ENCODE results near the gene ZNF274.
"Not testable (repeated sequence)": the region's sequence is repeated elsewhere in the genome, so short reads cannot be mapped to it uniquely, and the experiment has no call there.

ZNF274 gene

DNA sequence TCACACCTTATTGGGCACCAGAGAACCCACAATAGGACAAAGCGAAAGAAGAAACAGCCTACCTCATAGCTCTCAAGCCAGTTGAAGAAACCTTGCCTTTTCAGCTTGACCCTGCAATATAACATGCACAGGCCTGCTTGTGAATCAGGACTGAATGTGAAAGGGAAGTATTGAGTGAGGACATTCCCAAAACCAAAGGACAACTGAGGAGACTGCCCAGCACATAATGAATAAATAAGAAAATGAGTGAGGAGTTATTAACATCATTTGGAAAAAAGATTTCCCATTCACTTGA lies 30.2 kb downstream of the ZNF274 start:
- no peak for DNase-seq

DNA sequence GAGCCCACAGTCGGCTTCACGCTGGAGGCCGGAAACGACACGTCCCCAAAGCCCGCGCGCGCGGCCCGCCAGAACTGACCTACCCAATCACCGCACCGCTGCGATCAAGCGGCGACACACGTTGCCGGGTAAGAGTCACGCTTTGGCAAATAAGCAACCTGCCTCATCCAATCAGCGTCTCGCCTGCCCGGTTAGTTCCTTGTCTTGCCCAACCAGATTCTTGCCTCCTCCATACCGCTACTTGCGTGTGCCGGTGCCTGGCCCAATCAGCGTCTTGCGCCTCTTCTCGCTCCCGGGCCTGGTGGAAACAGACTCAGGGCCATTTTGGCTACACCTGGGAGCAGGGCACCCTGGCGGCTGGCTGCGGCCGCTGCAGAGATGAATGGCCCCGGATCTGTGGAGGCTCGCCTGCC lies 34.2 kb downstream of the ZNF274 start:
- DNase-seq, result no peak

DNA sequence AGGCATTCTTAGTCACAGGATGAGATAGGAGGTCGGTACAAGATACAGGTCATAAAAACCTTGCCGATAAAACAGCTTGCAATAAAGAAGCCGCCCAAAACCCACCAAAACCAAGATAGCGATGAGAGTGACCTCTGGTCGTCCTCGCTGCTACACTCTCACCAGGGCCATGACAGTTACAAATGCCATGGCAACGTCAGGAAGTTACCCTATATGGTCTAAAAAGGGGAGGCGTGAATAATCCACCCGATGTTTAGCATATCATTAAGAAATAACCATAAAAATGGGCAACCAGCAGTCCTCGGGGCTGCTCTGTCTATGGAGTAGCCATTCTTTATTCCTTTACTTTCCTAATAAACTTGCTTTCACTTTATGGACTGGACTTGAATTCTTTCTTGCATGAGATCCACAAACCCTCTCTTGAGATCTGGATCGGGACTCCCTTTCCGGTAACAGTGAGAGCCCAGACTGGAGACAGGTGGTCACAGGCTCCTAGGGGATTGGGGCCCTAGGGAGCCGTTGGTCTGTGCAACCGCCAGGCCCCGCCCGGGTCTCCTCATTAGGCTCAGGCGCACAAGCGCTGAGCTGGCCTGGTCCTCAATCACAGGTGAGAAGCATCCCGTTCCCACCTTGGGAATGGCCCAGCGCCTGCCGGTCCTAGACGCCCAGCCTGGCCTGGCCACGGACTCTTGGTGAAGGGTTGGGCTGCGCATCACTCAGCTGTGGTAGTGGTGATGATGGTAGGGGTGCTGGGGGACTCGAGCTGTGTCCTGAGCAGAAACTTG lies 34.9 kb downstream of the ZNF274 start:
- DNase-seq, result no peak

DNA sequence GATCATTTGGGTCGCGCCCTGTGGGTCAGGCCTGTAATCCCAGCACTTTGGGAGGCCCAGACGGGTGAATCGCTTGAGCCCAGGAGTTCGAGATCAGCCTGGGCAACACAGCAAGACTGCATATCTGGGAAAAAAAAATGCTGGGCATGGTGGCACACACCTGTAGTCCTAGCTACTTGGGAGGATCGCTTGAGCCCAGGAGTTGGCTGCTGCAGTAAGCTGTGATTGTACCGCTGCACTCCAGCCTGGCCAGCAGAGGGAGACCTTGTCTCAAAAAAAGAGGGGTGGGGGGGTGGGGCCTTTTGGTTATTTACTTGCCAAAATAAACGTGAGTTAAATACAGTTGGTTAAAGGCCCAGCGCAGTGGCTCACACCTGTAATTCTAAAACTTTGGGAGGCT lies 36.0 kb downstream of the ZNF274 start:
- DNase-seq, result no peak

DNA sequence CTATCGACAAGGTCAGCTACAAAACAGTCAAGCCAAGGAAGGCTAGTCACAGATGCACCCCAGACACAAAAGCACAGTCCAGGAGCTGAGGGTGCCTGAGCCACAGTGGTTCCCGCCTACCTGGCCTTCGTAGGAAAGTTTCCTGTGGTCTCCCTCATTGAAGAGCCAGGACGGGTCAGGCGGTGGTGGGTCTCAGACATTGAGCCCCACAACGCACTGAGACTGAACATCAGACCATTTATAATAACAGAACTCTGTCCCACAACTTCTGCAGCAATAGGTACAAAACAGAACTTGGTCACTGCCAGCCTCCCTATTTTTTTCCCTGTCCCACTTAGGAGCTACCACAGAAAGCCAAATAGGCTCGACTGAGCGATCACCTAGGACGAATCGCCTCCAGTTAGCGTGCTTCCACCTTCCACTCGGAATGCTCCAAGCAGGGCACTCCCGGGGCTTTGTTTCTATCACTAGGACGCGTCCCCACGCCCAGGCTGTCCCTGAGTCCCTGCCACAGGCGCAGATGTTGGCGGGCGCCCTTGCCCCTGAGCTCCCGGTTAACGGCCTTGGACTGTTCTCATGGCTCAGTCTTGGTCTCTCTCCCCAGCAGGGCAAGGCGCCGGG lies 45.2 kb downstream of the ZNF274 start:
- no peak for DNase-seq

DNA sequence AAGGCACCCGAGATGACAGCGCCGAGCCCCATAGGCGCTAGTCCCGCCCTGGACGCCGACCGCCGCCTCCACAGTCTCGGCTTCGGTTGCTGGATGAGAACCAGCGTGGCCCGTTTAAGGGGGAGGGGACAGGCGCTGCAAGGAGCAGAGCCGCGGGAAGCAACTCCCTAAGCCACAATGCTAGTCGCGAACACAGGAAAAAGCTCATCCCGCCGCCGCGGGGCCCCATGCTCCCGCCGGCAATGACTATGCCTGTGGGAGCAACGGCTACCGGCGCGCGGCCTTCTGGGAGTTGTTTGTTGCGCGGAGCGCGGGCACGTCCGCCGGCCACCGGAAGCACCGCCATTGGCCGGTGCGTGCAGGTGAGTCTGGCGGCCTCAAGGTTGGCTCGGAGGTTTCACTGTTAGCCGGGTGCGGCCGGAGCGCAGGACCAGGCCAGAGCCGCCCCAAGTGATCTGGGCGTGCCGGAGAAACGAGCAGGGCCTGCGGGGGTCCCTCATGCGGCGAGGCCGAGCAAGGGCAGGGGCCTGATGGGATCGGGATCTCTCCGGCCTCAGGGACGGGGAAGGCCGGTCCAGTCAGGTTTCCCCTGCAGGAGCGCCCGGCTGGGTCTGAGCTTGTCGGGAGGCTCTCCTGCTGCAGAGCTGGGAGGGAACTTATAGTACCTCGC lies 45.9 kb downstream of the ZNF274 start, which contains the start of gene ZNF544:
TSS of gene ZNF544 (plus strand) at position 330 of the 670 bp plus-strand sequence. CDS start 15,110 bp downstream, outside the sequence.
- DNase-seq, result peak; percentile 46

DNA sequence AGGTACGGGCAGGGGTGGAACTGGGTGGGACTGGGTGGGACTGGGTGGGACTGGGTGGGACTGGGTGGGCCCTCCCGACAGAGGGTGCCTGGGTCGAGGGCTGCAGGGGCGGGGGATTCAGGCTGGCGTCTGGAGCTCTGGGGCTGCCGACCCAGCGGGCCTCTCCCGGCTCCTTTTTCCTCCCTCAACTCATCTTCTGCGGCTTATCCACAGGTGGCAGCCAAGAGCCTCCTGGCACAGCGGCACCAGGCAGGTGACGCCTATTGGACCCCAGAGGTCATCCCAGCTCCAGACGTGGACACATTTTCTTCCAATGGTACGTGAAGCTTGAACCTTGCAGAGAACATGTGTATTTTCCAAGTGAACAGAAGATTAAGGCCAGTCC lies 46.4 kb downstream of the ZNF274 start:
- no peak for DNase-seq

DNA sequence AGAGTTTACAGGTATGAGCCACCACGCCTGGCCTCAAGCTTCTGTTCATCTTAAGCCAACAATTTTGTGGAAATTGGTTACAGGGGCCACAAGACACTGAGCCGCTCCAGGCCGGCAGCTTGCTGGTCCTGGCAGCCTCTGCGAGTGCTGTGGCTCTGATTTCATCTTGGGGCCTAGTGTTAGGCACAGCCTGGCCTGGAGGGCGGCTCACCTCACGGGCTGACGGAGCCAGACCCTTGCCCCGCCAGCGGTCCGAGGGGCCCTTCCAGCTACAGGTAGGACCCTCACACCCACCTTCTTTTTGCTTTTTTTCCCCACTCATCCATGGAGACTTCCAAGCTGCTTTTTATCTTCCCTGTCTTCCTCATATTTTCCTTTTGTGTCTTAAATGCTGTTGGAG lies 54.5 kb downstream of the ZNF274 start:
- DNase-seq, result no peak

DNA sequence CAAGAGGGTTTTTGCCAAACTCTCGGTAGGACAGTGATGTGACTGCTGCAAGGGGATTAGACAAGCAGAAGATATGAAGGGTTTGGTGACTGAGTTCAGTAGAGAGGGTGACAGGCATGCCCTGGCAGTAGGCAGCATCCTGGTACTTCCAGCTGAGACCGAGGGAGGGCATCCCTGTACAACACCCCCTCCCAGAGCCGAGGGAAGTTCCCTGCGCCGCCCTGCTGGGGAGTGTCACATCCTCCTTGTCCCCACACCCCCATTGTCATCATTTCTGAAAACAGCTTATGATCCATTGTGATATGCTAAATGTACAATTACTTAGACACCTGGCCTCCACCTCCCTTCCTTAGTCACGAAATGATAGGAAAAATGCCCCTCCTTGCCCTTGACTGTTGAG lies 60.5 kb downstream of the ZNF274 start:
- no peak for DNase-seq

DNA sequence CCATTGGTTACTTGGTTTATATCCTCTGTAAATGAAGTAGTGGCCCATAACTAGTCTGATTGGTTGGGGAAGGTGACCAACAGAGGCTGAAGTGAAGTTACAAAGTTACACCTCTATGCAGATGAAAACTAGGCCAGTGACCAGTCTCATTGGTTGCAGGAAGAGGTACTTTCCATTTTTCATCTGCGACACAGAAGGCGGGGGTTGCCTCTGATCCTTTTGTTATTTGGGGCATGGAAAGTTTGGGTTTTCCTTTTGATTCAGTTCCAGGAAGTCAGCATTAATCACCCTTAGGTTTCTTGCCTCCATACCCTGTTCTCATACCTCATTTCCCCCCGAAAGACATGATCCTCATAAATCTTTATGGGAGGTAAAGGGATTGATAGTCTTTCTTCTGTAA lies 66.0 kb downstream of the ZNF274 start:
- DNase-seq, result no peak

DNA sequence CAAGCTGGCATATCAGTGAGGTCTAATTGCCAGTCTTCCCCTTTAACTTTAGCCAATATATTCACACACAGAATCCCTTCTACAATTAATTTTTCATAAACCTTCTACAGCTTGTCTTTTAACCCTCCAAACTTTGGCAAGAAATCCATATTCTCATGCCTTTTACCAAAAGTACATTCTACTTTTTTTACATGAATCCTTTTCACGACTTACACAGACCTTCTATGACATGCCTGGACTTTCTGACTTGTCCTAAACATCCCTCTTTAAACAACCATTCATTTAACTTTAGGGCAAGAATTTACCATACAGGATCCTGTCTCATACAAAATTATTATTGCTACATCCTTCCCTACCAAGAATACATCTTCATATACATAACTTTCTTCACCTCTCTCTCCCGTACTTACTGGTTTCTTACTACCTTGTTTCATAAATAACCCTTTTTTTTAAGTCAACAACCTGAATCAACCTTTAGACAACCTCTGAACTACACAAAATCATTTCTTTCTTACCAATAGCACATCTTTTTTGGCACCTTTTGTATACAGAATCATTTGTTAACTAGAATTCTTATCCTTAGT lies 69.3 kb downstream of the ZNF274 start:
- DNase-seq, result no peak

DNA sequence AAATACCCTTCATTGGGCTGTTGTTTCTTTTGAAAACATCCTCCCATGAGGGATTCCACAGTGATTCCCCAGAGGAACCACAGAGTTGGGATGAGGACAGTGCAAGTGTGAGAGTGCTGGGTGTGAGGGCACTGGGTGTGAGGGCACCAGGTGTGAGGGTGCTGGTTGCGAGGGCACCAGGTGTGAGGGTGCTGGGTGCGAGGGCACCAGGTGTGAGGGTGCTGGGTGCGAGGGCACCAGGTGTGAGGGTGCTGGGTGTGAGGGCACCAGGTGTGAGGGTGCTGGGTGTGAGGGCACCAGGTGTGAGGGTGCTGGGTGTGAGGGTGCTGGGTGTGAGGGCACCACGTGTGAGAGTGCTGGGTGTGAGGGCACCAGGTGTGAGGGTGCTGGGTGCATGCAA lies 75.4 kb downstream of the ZNF274 start:
- not testable (repeated sequence) for DNase-seq

DNA sequence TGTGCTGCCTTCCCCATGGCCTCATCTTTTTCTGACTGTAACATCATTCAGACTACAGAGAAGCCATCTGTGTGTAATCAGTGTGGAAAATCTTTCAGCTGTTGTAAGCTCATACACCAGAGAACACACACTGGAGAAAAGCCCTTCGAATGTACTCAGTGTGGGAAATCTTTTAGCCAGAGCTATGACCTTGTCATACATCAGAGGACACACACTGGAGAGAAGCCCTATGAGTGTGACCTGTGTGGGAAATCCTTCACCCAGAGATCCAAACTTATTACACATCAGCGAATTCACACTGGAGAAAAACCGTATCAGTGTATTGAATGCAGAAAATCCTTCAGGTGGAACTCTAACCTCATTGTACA lies 78.7 kb downstream of the ZNF274 start:
- no peak for DNase-seq

DNA sequence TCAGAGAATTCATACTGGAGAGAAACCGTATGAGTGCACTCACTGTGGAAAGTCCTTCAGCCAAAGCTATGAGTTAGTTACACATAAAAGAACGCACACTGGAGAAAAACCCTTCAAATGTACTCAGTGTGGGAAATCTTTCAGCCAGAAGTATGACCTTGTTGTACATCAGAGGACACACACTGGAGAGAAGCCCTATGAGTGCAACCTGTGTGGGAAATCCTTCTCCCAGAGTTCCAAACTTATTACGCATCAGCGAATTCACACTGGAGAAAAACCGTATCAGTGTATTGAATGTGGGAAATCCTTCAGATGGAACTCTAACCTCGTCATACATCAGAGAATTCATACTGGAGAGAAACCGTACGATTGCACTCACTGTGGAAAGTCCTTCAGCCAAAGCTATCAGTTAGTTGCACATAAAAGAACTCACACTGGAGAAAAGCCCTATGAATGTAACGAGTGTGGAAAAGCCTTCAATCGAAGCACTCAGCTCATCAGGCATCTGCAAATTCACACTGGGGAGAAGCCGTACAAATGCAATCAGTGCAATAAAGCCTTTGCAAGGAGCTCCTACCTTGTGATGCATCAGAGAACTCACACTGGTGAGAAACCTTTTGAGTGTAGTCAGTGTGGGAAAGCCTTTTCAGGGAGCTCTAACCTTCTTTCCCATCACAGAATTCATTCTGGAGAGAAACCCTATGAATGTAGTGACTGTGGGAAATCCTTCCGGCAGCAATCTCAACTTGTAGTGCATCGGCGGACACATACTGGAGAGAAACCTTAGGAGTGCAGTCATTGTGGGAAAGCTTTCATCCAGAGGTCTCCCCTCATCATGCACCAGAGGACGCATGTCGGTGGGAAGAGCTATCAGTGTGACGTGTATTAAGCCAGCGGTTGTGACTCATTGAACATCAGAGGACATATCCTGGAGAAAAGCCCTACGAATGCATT lies 79.4 kb downstream of the ZNF274 start:
- DNase-seq, result no peak

DNA sequence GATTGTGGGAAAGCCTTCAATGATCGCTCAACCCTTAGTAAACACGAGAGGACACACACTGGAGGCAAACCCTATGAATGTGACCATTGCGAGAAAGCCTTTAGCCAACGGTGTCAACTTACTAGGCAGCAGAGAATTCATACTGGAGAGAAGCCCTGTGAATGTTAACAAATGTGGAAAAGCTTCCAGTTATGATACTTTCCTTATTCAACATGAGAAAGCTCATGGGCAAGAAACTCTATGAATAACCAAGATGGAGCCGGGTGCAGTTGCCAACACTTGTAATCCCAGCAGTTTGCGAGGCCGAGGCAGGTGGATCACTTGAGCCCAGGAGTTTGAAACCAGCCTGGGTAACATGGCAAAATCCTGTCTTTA lies 80.0 kb downstream of the ZNF274 start:
- DNase-seq, result no peak

Data from NK-92 treated with Interleukin-12 subunit alpha and Interleukin-12 subunit beta, amount 100 ng/mL, for 24 hours (cell line).